Measurements from ENCODE around the gene KCP. TPM values are rescaled to one million over a fixed set of nuclear protein-coding genes. Genes with fewer than 3 reads are reported as not detected.

KCP gene
- total RNA-seq, 2 experiments from 2014 or later = 1.4 to 2.3 TPM

DNA sequence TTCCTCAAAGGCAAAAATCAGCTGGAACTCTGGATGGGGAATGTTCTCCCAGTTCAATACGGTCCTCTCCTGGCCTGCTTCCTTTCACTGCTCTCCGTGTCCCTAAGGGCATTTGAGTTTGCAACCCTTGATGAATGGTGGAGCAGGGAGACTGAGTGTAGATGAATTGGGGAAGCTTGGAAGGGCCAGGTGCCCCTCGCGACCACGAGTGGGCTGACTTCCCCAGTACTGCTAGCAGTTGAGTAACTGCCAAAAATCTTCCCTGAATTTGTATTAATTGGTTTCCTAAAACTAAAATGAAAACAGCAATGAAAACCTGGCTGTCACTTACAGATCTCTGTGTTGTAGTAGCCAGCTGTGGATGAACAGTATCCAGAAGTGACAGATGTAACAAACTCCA is 40.8 kb upstream of the KCP start:
- no TSS peak for BruUV-seq (replicated peaks)
- Histone ChIP-seq H4K20me1 (ENCODE audit: insufficient read depth, low read length) (no peaks in the 10 kb centered on the region), H3K9me2 (ENCODE audit: insufficient read depth, low read length) (no peaks in the 10 kb centered on the region), H3K79me2 (ENCODE audit: insufficient read depth, low read depth, low read length) (no peaks in the 10 kb centered on the region), H3K36me3 (ENCODE audit: insufficient read depth, low read length) (peaks cover 65% of the 10 kb centered on the region), H3K4me2 (ENCODE audit: low read length) (no peak overlapping the region), H3K4me3 (ENCODE audit: low read depth, low read length, poor library complexity, severe bottlenecking) (no peak overlapping the region), H3K9me3 (ENCODE audit: low read length) (no peaks in the 10 kb centered on the region), H2AFZ (ENCODE audit: low read length) (no peak overlapping the region), H3K27ac (ENCODE audit: low read depth, low read length, poor library complexity, severe bottlenecking) (no peak overlapping the region), H3K4me1 (ENCODE audit: insufficient read depth, low read length, poor library complexity, severe bottlenecking) (peaks cover 31% of the 10 kb centered on the region)
- intact Hi-C loops (cut with micrococcal nuclease; ENCODE audit: unreplicated experiment) = no loop called here
- ChIA-PET CTCF (ENCODE audit: unreplicated experiment) (no interaction called here), POLR2A (interaction anchor here (1.0 to 1.5 kb wide), 2 partner anchors 8 to 10 kb away, joined by 5 to 14 read pairs; no protein-coding TSS in a partner anchor)
- DNase-seq (ENCODE audit: low spot score) = no peak
- TF ChIP-seq EZH2phosphoT487 (IDR thresholded peaks at IDR 0.05; ENCODE audit: borderline replicate concordance, low read depth, low read length) = no peak
- TF ChIP-seq, protein P1, sequence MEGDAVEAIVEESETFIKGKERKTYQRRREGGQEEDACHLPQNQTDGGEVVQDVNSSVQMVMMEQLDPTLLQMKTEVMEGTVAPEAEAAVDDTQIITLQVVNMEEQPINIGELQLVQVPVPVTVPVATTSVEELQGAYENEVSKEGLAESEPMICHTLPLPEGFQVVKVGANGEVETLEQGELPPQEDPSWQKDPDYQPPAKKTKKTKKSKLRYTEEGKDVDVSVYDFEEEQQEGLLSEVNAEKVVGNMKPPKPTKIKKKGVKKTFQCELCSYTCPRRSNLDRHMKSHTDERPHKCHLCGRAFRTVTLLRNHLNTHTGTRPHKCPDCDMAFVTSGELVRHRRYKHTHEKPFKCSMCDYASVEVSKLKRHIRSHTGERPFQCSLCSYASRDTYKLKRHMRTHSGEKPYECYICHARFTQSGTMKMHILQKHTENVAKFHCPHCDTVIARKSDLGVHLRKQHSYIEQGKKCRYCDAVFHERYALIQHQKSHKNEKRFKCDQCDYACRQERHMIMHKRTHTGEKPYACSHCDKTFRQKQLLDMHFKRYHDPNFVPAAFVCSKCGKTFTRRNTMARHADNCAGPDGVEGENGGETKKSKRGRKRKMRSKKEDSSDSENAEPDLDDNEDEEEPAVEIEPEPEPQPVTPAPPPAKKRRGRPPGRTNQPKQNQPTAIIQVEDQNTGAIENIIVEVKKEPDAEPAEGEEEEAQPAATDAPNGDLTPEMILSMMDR (conservative IDR thresholded peaks at IDR 0.05; ENCODE audit: low read length) = no peak

DNA sequence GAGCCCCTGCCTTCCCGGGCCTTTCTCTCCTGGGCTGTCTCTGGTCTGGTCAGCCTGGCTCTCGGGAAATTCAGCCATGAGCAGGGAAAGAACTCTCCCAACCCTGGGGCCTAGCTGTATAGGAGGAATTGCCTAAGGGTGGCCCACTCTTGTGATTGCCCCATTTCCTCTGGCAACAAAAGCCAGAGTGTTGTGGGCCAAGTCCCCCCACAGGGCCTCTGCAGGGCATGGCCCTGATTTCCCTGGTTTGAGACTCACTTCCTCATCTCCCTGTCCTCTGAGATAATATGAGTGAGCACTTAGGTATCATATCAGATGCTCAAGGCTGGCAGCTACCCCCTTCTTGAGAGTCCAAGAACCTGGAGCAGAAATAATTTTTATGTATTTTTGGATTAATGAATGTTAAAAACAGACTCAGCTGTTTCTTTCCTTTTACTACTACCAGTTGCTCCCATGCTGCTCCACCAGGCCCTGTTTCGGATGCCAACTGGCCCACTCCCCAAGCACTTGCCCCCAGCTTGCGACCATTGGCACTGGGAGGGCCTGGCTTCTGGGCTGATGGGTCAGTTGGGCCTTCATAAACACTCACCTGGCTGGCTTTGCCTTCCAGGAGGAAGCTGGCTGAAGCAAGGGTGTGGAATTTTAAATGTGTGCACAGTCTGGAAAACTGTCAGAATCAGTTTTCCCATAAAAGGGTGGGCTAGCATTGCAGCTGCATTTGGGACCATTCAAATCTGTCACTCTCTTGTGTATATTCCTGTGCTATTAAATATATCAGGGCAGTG is 38.7 kb upstream of the KCP start:
- peaks cover 10% of the 10 kb centered on the region for H3K4me1 ChIP-seq (ENCODE audit: insufficient read depth, low read length, poor library complexity, severe bottlenecking)
- no peaks in the 10 kb centered on the region for H3K9me3 ChIP-seq (ENCODE audit: low read length)
- H2AFZ ChIP-seq (ENCODE audit: low read length) = no peak overlapping the region
- ChIA-PET CTCF (ENCODE audit: unreplicated experiment) (interaction anchor here (1.4 kb wide), 1 partner anchor 9 kb away, joined by 4 read pairs; no protein-coding TSS in a partner anchor), POLR2A (no interaction called here)
- no TSS peak for BruUV-seq (replicated peaks)
- peaks cover 46% of the 10 kb centered on the region for H3K36me3 ChIP-seq (ENCODE audit: insufficient read depth, low read length)
- TF ChIP-seq, protein P1 (conservative IDR thresholded peaks at IDR 0.05; ENCODE audit: low read length) = no peak
- no peak for TF ChIP-seq EZH2phosphoT487 (IDR thresholded peaks at IDR 0.05; ENCODE audit: borderline replicate concordance, low read depth, low read length)
- H3K4me2 ChIP-seq (ENCODE audit: low read length) = no peak overlapping the region
- H3K79me2 ChIP-seq (ENCODE audit: insufficient read depth, low read depth, low read length) = no peaks in the 10 kb centered on the region
- H4K20me1 ChIP-seq (ENCODE audit: insufficient read depth, low read length) = no peaks in the 10 kb centered on the region
- intact Hi-C loops (cut with micrococcal nuclease; ENCODE audit: unreplicated experiment) = no loop called here
- H3K27ac ChIP-seq (ENCODE audit: low read depth, low read length, poor library complexity, severe bottlenecking) = no peak overlapping the region
- H3K9me2 ChIP-seq (ENCODE audit: insufficient read depth, low read length) = no peaks in the 10 kb centered on the region
- H3K4me3 ChIP-seq (ENCODE audit: low read depth, low read length, poor library complexity, severe bottlenecking) = no peak overlapping the region
- DNase-seq (ENCODE audit: low spot score) = no peak
